HG03575 (cell line): Measurements from ENCODE around the gene AKIRIN1.
A peak's percentile ranks its signal among the peaks of the same experiment; 100 is the strongest.
"Not testable (repeated sequence)": the region's sequence is repeated elsewhere in the genome, so short reads cannot be mapped to it uniquely, and the experiment has no call there.

Source experiments
- ATAC-seq: cut with Tn5 transposase; IDR thresholded peaks from one replicate; pipeline ENCODE4 v1.9.1; 2021; ENCODE audit not compliant: unreplicated experiment, insufficient number of reproducible peaks, low FRiP score; ENCODE audit errors: extremely low read depth

AKIRIN1 gene

GRCh38 chr1:38990738-38991637 is at the start of gene AKIRIN1:
TSS of gene AKIRIN1 (plus strand) at chr1:38991276. CDS start at chr1:38991381, 105 bp downstream.
- ATAC-seq = peak; percentile 65

GRCh38 chr1:38941527-38942019 is 49.5 kb upstream of the AKIRIN1 start, which contains the start of gene RHBDL2:
TSS of gene RHBDL2 (minus strand) at chr1:38941830. CDS start at chr1:38919212, 22,618 bp downstream.
- no peak for ATAC-seq

- no peak for ATAC-seq
Observed at GRCh38 chr1:38942664-38943428, 48.2 kb upstream of the AKIRIN1 start.

- no peak for ATAC-seq
Observed at GRCh38 chr1:38944547-38944946, 46.5 kb upstream of the AKIRIN1 start.

- ATAC-seq = no peak
Observed at GRCh38 chr1:38950553-38950952, 40.5 kb upstream of the AKIRIN1 start.

- ATAC-seq = no peak
Observed at GRCh38 chr1:38953433-38953860, 37.6 kb upstream of the AKIRIN1 start.

GRCh38 chr1:38958967-38959366 is 32.1 kb upstream of the AKIRIN1 start:
- no peak for ATAC-seq

- ATAC-seq = no peak
Observed at GRCh38 chr1:38962113-38962512, 29.0 kb upstream of the AKIRIN1 start.

GRCh38 chr1:38962560-38962959 is 28.5 kb upstream of the AKIRIN1 start:
- no peak for ATAC-seq

GRCh38 chr1:38964140-38964548 is 26.9 kb upstream of the AKIRIN1 start:
- ATAC-seq = no peak

- not testable (repeated sequence) for ATAC-seq
Observed at GRCh38 chr1:38973145-38973544, 17.9 kb upstream of the AKIRIN1 start.

- no peak for ATAC-seq
Observed at GRCh38 chr1:38973659-38974437, 17.2 kb upstream of the AKIRIN1 start.

GRCh38 chr1:38977399-38978244 is 13.5 kb upstream of the AKIRIN1 start:
- not testable (repeated sequence) for ATAC-seq

- ATAC-seq = not testable (repeated sequence)
Observed at GRCh38 chr1:38978245-38978542, 12.9 kb upstream of the AKIRIN1 start.

GRCh38 chr1:38979380-38979779 is 11.7 kb upstream of the AKIRIN1 start:
- not testable (repeated sequence) for ATAC-seq

- ATAC-seq = no peak
Observed at GRCh38 chr1:38989979-38990378, 1.1 kb upstream of the AKIRIN1 start.

- no peak for ATAC-seq
Observed at GRCh38 chr1:38990386-38990737, 714 bp upstream of the AKIRIN1 start.

- no peak for ATAC-seq
Observed at GRCh38 chr1:38991638-38992411, 749 bp downstream of the AKIRIN1 start.
